A549 (cell line): ENCODE measurements around the gene HOXA7. TPM values are rescaled to one million over a fixed set of nuclear protein-coding genes. Genes with fewer than 3 reads are reported as not detected.
A peak's percentile ranks its signal among the peaks of the same experiment; 100 is the strongest.

Experiments used
- ATAC-seq, 2 experiments: fragments of 200-7000 bp in 1 of 2; fragments of >200 bp in 1 of 2; cut with Nextera tagmentation in 1 of 2; cut with Tn5 transposase in 1 of 2; 3 replicates each; pipeline versions ENCODE4 v1.8.0 to v1.9.1; 2018 to 2020; ENCODE audit warnings: mild to moderate bottlenecking in 1 of 2, moderate library complexity in 1 of 2
- CTCF ChIA-PET: fragments of 300-600 bp; sonication (Branson Sonifier 250); formaldehyde crosslinking; extraction: SDS; loops from one replicate; lab custom pipeline; 2021; ENCODE audit warnings: antibody characterized with exemption, inconsistent platforms; lab: Yijun Ruan, JAX
- POLR2A ChIA-PET: fragments of 350-600 bp; formaldehyde crosslinking; extraction: SDS; loops from one replicate; lab custom pipeline; 2021; ENCODE audit warnings: antibody characterized with exemption, inconsistent platforms; lab: Yijun Ruan, JAX
- DNase-seq, 2 experiments: peaks; one replicate each; pipeline versions ENCODE4 v3.0.0 to v3.0.0-alpha.2; 2011 to 2016; ENCODE audit warnings: low read depth in 1 of 2, low spot score in 1 of 2
- FAIRE-seq: peaks from 2 replicates; lab custom pipeline; 2011; peaks lifted over from hg19 to GRCh38; lab: Jason Lieb, UNC
- H3K27ac ChIP-seq, 2 experiments: fragments of >200 bp; sonication (Bioruptor Twin); formaldehyde crosslinking; 3 replicates each; pipeline ENCODE4 v1.5.1; 2016 to 2017
- H3K4me1 ChIP-seq: fragments of >200 bp; sonication (Bioruptor Twin); formaldehyde crosslinking; 3 replicates; pipeline ENCODE4 v1.6.1; 2016
- H3K4me2 ChIP-seq: fragments of >200 bp; sonication (Bioruptor Twin); formaldehyde crosslinking; 3 replicates; pipeline ENCODE4 v1.6.1; 2016
- H3K4me3 ChIP-seq: fragments of >200 bp; sonication (Bioruptor Twin); formaldehyde crosslinking; 3 replicates; pipeline ENCODE4 v1.5.1; 2016
- H3K9me3 ChIP-seq: fragments of >200 bp; sonication (Bioruptor Twin); formaldehyde crosslinking; 3 replicates; pipeline ENCODE4 v1.6.1; 2016
- CBX8 ChIP-seq: fragments of 200-600 bp; sonication (generic); IDR thresholded peaks from 2 replicates; pipeline ENCODE4 v1.6.1; 2016
- CEBPB ChIP-seq, 2 experiments: fragments of >200 bp in 1 of 2; sonication (Bioruptor Twin) in 1 of 2; formaldehyde crosslinking in 1 of 2; IDR thresholded peaks; 2 replicates each; pipeline ENCODE4 v1.6.1; 2012 to 2016
- EHF ChIP-seq: fragments of 250-450 bp; sonication (Bioruptor Pico); IDR thresholded peaks from 2 replicates; pipeline ENCODE4 v1.5.0; 2020; ENCODE audit warnings: mild to moderate bottlenecking
- ESRRA ChIP-seq: fragments of 150-350 bp; IDR thresholded peaks from 2 replicates; pipeline ENCODE4 v1.6.1; 2014; ENCODE audit warnings: mild to moderate bottlenecking, low read length, borderline replicate concordance
- FOSL2 ChIP-seq, 2 experiments: fragments of 450-650 bp in 1 of 2; fragments of >200 bp in 1 of 2; sonication (Bioruptor Twin) in 1 of 2; formaldehyde crosslinking; IDR thresholded peaks; 2 replicates each; pipeline versions ENCODE4 v1.5.0 to v1.6.1; 2016 to 2020; ENCODE audit warnings: mild to moderate bottlenecking in 1 of 2, moderate library complexity in 1 of 2
- KDM1A ChIP-seq: fragments of 200-600 bp; sonication (generic); IDR thresholded peaks from 2 replicates; pipeline ENCODE4 v1.6.1; 2016; ENCODE audit warnings: low read depth, mild to moderate bottlenecking
- KDM5A ChIP-seq: fragments of 200-600 bp; sonication (generic); IDR thresholded peaks from 2 replicates; pipeline ENCODE4 v1.6.1; 2016; ENCODE audit warnings: antibody characterized with exemption, mild to moderate bottlenecking
- NFE2L2 ChIP-seq: fragments of 150-350 bp; conservative IDR thresholded peaks from 2 replicates; pipeline ENCODE4 v1.6.1; 2014; ENCODE audit warnings: low read length
- PHF8 ChIP-seq: fragments of 200-600 bp; sonication (generic); IDR thresholded peaks from 2 replicates; pipeline ENCODE4 v1.6.1; 2016; ENCODE audit warnings: low read depth, mild to moderate bottlenecking, antibody characterized with exemption, moderate library complexity, borderline replicate concordance
- POLR2AphosphoS2 ChIP-seq: conservative IDR thresholded peaks from 2 replicates; pipeline ENCODE4 v1.6.1; 2012; ENCODE audit warnings: low read length, improper control_type of control experiment, inconsistent platforms
- RNF2 ChIP-seq: fragments of 200-600 bp; sonication (generic); IDR thresholded peaks from 2 replicates; pipeline ENCODE4 v1.6.1; 2016; ENCODE audit warnings: low read depth, mild to moderate bottlenecking, antibody characterized with exemption, moderate library complexity, borderline replicate concordance
- TFCP2L1 ChIP-seq: fragments of 250-450 bp; sonication (Bioruptor Pico); IDR thresholded peaks from 2 replicates; pipeline ENCODE4 v1.5.0; 2021; ENCODE audit warnings: mild to moderate bottlenecking
- ZNF302 ChIP-seq: fragments of 250-450 bp; sonication (Bioruptor Pico); IDR thresholded peaks from 2 replicates; pipeline ENCODE4 v1.9.0; 2021; ENCODE audit warnings: inconsistent platforms, mild to moderate bottlenecking, moderate library complexity
- ZSCAN20 ChIP-seq: fragments of 250-450 bp; sonication (Bioruptor Pico); IDR thresholded peaks from 2 replicates; pipeline ENCODE4 v1.8.0; 2022; ENCODE audit warnings: mild to moderate bottlenecking, moderate library complexity
- WGBS: methylation state at CpG from one replicate; pipeline ENCODE4 v1.1.6; 2017; ENCODE audit errors: missing lambda C conversion rate; 5-methylcytosine and 5-hydroxymethylcytosine counted together
- polyA plus RNA-seq, 4 experiments: library from polyadenylated mRNA; depleted of rRNA in 3 of 4; stranded (reverse); fragments of >200 nt; fragmentation: RNase III in 1 of 4; extraction: RNeasy Plus Mini Kit Qiagen cat#74134 plus additional on column Dnase treatment in 1 of 4; gene quantifications; 2 replicates in 3 of 4; 3 replicates in 1 of 4; pipeline ENCODE4 v1.2.3, GENCODE V29; 2011 to 2017
- TF ChIP-seq, protein P1 (sequence below): fragments of >200 bp; sonication (Bioruptor Twin); formaldehyde crosslinking; IDR thresholded peaks from 3 replicates; pipeline ENCODE4 v1.6.1; 2016
- TF ChIP-seq, protein P2 (sequence below): fragments of 250-450 bp; sonication (Bioruptor Pico); IDR thresholded peaks from 2 replicates; pipeline ENCODE4 v1.5.0; 2021; ENCODE audit warnings: mild to moderate bottlenecking, moderate library complexity, borderline replicate concordance
- TF ChIP-seq, protein P3 (sequence below): fragments of 200-600 bp; sonication (generic); IDR thresholded peaks from 2 replicates; pipeline ENCODE4 v1.6.1; 2016; ENCODE audit warnings: antibody characterized with exemption, mild to moderate bottlenecking, moderate library complexity
- TF ChIP-seq, protein P4 (sequence below): IDR thresholded peaks from 2 replicates; pipeline ENCODE4 v1.6.1; 2012; ENCODE audit warnings: low read depth, borderline replicate concordance
- TF ChIP-seq, protein P5 (sequence below): fragments of 150-350 bp; IDR thresholded peaks from 2 replicates; pipeline ENCODE4 v1.6.1; 2014; ENCODE audit warnings: low read depth, mild to moderate bottlenecking, low read length
- TF ChIP-seq, protein P6 (sequence below): fragments of 450-650 bp; IDR thresholded peaks from 2 replicates; pipeline ENCODE4 v1.6.1; 2014; ENCODE audit warnings: antibody characterized with exemption

Gene HOXA7
- polyA plus RNA-seq, 2 of the 4 experiments (the other 2 are of a cell fraction), result 4.1 to 4.8 TPM

DNA sequence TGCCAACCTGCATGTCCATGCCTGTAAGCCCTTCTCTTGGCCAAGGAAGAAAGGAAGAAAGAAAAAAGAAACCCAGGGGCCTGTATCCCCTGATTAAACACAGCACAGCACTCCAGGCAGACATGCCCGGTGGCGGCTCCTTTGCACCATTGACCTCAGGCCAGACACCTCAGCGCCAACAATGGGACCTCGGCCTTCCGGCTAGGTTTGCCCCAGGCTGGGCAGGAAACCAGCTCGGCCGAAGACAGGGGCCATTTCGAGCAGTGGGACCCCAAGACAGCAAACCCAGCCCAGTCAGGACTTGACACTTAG lies 14.8 kb upstream of the HOXA7 start:
- TF ChIP-seq ZSCAN20 (CRISPR knock-in tag), result no peak
- TF ChIP-seq, protein P1, sequence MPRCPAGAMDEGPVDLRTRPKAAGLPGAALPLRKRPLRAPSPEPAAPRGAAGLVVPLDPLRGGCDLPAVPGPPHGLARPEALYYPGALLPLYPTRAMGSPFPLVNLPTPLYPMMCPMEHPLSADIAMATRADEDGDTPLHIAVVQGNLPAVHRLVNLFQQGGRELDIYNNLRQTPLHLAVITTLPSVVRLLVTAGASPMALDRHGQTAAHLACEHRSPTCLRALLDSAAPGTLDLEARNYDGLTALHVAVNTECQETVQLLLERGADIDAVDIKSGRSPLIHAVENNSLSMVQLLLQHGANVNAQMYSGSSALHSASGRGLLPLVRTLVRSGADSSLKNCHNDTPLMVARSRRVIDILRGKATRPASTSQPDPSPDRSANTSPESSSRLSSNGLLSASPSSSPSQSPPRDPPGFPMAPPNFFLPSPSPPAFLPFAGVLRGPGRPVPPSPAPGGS, result no peak
- TF ChIP-seq, protein P2, sequence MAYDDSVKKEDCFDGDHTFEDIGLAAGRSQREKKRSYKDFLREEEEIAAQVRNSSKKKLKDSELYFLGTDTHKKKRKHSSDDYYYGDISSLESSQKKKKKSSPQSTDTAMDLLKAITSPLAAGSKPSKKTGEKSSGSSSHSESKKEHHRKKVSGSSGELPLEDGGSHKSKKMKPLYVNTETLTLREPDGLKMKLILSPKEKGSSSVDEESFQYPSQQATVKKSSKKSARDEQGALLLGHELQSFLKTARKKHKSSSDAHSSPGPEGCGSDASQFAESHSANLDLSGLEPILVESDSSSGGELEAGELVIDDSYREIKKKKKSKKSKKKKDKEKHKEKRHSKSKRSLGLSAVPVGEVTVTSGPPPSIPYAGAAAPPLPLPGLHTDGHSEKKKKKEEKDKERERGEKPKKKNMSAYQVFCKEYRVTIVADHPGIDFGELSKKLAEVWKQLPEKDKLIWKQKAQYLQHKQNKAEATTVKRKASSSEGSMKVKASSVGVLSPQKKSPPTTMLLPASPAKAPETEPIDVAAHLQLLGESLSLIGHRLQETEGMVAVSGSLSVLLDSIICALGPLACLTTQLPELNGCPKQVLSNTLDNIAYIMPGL, result no peak
- TF ChIP-seq CBX8, result no peak
- TF ChIP-seq KDM5A, result no peak
- TF ChIP-seq, protein P3, sequence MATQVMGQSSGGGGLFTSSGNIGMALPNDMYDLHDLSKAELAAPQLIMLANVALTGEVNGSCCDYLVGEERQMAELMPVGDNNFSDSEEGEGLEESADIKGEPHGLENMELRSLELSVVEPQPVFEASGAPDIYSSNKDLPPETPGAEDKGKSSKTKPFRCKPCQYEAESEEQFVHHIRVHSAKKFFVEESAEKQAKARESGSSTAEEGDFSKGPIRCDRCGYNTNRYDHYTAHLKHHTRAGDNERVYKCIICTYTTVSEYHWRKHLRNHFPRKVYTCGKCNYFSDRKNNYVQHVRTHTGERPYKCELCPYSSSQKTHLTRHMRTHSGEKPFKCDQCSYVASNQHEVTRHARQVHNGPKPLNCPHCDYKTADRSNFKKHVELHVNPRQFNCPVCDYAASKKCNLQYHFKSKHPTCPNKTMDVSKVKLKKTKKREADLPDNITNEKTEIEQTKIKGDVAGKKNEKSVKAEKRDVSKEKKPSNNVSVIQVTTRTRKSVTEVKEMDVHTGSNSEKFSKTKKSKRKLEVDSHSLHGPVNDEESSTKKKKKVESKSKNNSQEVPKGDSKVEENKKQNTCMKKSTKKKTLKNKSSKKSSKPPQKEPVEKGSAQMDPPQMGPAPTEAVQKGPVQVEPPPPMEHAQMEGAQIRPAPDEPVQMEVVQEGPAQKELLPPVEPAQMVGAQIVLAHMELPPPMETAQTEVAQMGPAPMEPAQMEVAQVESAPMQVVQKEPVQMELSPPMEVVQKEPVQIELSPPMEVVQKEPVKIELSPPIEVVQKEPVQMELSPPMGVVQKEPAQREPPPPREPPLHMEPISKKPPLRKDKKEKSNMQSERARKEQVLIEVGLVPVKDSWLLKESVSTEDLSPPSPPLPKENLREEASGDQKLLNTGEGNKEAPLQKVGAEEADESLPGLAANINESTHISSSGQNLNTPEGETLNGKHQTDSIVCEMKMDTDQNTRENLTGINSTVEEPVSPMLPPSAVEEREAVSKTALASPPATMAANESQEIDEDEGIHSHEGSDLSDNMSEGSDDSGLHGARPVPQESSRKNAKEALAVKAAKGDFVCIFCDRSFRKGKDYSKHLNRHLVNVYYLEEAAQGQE, result no peak
- TF ChIP-seq PHF8, result no peak
- TF ChIP-seq, protein P4, sequence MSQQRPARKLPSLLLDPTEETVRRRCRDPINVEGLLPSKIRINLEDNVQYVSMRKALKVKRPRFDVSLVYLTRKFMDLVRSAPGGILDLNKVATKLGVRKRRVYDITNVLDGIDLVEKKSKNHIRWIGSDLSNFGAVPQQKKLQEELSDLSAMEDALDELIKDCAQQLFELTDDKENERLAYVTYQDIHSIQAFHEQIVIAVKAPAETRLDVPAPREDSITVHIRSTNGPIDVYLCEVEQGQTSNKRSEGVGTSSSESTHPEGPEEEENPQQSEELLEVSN, result no peak
- no peak for TF ChIP-seq RNF2
- TF ChIP-seq ESRRA, result no peak
- no peak for TF ChIP-seq KDM1A
- TF ChIP-seq ZNF302, result no peak
- TF ChIP-seq FOSL2 (IDR thresholded peaks at IDR 0.05), result no peak
- no peak for TF ChIP-seq FOSL2 (CRISPR knock-in tag; IDR thresholded peaks at IDR 0.05)
- DNase-seq (no peak), FAIRE-seq (no peak), ATAC-seq (no peak)
- CTCF ChIA-PET, result interaction anchor here (1.5 to 6.1 kb wide), 4 partner anchors 8 to 802 kb away, joined by 4 to 47 read pairs (median 20); no protein-coding TSS in a partner anchor
- H3K9me3 ChIP-seq, result no peaks in the 10 kb centered on the region
- POLR2A ChIA-PET, result no interaction called here
- H3K27ac ChIP-seq, result 0 out of 6 replicates have a peak overlapping the region, but pooled peaks of 1 of the 2 experiments have one; percentile 21
- WGBS, result 93% methylated on average over 8 of the region's 8 CpGs
- no peak overlapping the region for H3K4me3 ChIP-seq
- H3K4me2 ChIP-seq, result no peak overlapping the region
- H3K4me1 ChIP-seq, result peaks cover 4% of the 10 kb centered on the region; the same call in 1 of the 3 replicates

DNA sequence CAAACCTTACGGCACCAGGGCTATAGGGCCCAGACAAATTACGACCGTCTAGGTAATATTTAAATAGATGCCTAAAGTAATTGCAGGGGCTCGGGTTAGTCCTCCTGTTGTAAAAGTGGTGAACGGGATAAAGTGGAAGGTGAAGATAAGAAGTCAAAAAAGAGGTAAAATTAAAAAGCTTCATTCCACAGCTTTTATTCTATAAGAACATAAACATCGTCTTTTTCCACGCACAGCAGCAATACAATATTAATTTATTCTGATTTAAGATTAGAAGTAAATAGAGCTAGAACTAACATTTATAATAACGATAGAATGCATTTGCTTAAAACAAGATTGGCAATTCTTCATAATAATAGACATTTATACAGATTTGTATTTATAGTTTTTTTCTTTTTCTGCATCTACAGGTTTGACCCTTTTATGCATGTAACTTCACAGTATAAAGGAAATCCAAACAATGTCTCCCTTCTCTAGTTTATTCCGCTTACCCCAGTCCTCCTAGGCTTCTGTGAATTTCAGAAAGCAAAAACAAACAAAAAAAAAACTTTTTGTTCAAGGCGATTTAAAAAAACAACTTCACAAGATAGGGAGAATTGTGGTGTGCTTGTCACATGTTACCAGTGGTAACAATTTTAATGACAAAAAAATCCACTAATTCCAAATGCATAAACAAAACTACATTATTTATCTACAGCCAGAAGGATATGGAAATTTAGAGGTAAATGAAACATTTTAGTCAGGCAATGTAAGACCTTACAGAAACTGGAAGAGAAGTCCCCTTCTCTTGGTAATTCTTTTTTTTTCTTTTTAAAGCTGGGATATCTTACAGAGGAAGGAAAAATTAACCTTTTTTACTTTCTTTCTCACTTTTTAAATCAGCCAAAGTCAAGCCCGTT lies 14.2 kb upstream of the HOXA7 start:
- no peak for TF ChIP-seq EHF (CRISPR knock-in tag)
- TF ChIP-seq NFE2L2, result no peak
- TF ChIP-seq, protein P3, result no peak
- TF ChIP-seq, protein P5, sequence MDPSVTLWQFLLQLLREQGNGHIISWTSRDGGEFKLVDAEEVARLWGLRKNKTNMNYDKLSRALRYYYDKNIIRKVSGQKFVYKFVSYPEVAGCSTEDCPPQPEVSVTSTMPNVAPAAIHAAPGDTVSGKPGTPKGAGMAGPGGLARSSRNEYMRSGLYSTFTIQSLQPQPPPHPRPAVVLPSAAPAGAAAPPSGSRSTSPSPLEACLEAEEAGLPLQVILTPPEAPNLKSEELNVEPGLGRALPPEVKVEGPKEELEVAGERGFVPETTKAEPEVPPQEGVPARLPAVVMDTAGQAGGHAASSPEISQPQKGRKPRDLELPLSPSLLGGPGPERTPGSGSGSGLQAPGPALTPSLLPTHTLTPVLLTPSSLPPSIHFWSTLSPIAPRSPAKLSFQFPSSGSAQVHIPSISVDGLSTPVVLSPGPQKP, result no peak
- TF ChIP-seq, protein P6, sequence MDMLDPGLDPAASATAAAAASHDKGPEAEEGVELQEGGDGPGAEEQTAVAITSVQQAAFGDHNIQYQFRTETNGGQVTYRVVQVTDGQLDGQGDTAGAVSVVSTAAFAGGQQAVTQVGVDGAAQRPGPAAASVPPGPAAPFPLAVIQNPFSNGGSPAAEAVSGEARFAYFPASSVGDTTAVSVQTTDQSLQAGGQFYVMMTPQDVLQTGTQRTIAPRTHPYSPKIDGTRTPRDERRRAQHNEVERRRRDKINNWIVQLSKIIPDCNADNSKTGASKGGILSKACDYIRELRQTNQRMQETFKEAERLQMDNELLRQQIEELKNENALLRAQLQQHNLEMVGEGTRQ, result no peak
- TF ChIP-seq TFCP2L1, result no peak
- no peak for TF ChIP-seq CEBPB (IDR thresholded peaks at IDR 0.05)
- no peak for TF ChIP-seq POLR2AphosphoS2
- Histone ChIP-seq H3K4me1 (peaks cover 4% of the 10 kb centered on the region; the same call in 1 of the 3 replicates), H3K9me3 (no peaks in the 10 kb centered on the region), H3K4me2 (peak overlapping the region; percentile 73), H3K27ac (peak overlapping the region; percentile 79 to 93), H3K4me3 (peak overlapping the region; percentile 55; the same call in 2 of the 3 replicates)
- WGBS, result 89% methylated on average over 11 of the region's 11 CpGs
- no peak for DNase-seq
- ChIA-PET CTCF (interaction anchor here (1.5 to 6.1 kb wide), 4 partner anchors 8 to 801 kb away, joined by 4 to 47 read pairs (median 20); no protein-coding TSS in a partner anchor), POLR2A (interaction anchor here (0.6 kb wide), 1 partner anchor 629 kb away, joined by 3 read pairs; no protein-coding TSS in a partner anchor)
- peak; percentile 83 for FAIRE-seq
- no peak for ATAC-seq
